Stimulated activated CD8-positive, alpha-beta memory T cell treated with anti-CD3 and anti-CD28 coated beads, Interleukin-7, amount 100 ng/mL, for 4 hours (primary cell): ENCODE data around the gene JAG1.
"Not testable (repeated sequence)": the region's sequence is repeated elsewhere in the genome, so short reads cannot be mapped to it uniquely, and the experiment has no call there.

ENCODE experiments used
- DNase-seq, 2 donors: peaks; one replicate each; pipeline ENCODE4 v3.0.0-alpha.2; 2020; ENCODE audit warnings: low read depth in 2 of 2

JAG1 gene

DNA sequence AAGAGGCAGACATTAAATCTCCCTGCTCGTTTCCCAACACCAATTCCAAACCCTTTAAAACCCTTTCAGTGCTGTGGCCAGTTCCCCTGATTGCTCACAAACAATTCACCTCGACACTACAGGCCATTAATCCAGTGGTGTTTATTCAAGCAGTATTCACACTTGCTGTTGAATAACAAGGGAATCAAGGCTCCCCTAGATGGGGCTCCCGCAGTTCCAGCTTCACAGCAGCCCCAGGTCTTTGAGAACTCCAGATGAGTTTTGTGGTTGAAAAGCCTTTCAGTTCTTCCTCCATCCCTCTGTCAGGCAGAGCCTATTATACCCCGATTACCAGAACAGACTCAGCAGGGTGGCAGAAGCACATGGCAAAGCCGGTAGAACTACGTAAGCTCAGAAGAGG, 36.2 kb downstream of the JAG1 start:
- DNase-seq, result no peak

DNA sequence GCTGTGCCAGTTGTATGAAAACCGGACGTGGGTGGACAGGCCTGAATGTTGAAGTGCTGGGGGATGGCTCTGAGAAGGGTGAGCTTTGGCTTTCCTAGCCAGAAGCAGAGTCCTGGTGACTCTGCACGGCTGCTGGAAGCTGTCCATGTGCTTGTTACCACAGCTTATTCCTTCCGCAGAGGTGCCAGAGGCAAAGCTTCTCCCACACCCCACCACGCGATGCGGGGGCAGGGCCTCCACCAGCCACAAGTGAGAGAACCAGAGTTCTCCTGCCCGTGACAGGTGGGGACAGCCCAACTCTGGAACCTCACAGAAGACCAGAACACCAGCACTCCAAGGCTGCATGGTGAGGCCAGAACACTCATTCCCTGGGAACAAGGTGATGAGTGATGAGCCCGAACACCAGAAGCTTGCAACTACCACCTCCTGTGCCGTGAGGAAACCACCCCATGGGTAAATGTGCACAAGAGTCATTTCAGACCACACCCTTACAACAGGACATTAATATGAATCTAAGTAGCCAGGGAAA, 36.7 kb downstream of the JAG1 start:
- DNase-seq, result no peak

DNA sequence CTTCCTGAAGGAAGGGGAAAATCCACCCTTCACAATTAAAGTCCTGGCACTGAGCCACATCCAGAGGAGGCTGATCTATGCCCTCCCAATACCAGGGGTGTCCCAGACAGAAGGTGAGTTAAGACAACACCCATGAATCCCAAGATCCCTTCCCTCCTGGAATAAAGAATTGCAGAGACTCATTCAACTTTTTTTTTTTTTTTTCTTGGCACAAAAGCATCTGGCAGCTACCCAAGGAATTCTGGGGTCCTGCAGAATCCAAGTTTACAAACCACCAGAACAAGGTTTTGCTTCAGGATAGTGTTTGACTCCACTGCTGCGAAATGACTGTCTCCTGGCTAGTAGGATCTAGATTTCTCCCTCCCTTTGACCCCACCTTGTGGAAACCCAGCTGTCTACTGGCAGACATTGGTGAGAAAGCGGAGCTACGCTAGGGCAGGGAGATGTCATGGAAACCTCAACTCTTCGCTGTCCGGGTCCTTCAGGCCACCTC, 37.4 kb downstream of the JAG1 start:
- DNase-seq, result no peak

DNA sequence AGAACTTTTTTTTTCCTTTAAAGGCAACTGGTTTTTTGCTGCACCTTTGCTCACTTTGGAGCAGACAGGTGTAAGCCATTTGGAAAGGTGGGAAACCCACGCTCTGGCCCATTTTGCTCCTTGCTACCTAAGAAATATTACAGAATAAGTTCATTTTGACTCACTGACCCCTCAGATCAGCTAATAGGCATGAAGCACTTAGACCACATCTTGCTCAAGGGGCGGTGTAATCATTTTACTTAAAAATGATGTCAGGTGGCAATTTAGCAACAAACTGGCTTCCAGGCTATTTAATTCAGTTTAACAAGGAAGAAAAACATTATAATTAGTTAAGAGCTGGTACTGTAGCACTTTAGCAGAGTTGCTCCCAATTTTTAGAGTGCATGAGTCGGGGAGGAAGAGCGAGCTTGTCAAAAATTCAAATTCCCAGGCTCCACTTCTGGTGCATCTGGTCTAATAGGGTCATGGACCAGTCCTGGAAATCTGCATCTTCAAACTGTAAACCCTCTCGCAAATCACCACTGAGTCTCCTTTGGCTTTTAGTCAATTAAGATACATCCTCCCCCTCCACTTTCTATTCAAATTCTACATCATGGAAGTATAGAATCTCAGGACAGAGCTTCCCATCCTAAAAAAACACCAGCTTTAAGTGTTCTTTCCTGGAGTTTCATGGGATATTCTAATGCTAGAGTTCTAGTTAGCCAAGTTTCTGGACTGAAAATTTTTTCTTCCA, 38.2 kb downstream of the JAG1 start:
- DNase-seq, result no peak

DNA sequence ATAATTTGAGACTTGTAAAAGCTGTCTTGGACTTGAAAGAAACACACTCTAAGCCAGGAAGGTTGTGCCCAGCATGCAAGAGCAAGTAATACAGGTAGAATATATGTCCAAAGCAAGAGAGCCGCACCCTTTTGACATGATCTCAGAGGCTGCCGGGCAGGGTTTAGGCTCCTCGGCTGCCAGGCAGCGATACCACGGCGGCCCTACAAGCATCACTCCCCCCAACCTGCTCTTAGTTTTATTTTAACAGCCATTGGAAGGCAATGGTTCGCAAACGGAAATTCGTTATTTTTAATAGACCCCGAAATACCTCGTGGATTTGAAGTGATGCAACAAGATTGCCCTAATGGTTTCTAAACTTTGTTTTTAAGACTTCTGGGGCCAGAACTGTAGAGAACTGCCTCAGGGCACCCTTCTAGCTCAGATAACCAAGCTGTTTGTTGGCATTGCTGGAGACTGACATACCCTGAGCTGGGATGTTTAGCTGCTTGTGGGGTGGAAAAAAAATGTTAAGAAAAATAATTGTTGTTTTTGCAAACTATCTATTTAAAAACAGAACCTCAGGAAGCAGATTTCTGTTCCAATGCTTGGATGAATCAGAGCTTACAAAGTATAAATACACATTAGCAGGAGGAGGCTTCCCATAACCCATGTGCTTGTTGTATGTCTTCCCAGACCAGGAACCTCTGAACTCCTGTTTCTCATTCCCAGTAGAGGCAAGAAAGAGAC, 39.0 kb downstream of the JAG1 start:
- DNase-seq, result no peak

DNA sequence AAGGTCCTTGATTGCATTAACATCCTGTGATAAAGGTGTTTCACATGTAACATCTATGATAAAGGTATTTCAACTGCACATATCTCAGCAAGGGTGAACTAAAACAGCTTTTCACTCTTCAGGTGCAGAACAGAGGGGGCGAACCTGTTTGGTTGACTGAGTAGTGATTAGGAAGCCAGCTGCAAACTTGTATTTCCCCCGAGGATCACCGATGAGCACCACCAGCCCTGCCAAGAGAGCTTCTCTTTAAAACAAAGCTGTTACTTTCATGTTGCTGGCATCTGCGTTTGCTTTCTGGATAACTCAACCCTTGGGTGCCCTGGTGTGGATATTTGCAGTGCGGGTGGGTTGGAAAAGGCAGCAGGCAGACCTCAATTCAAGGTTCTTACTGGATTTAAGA, 39.6 kb downstream of the JAG1 start:
- no peak for DNase-seq

DNA sequence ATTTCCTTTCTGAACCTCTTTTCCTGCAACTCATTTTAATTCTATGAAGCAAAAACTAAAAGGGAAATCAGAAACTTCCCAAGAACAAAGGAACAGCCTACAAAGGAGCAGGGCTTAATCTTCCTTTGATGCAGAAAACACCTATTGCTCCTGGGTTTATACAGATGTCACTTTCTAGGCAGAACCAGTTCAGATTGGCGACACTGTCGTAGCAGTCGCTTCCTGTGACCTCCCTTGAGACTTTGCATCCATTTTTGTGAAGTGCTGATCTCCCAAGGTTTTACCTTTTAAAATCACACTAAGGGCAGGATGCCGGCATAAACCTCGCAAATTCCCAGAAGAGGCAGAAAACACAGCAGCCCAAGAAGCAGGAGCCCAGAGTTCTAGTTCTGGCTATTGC, 40.1 kb downstream of the JAG1 start:
- no peak for DNase-seq

DNA sequence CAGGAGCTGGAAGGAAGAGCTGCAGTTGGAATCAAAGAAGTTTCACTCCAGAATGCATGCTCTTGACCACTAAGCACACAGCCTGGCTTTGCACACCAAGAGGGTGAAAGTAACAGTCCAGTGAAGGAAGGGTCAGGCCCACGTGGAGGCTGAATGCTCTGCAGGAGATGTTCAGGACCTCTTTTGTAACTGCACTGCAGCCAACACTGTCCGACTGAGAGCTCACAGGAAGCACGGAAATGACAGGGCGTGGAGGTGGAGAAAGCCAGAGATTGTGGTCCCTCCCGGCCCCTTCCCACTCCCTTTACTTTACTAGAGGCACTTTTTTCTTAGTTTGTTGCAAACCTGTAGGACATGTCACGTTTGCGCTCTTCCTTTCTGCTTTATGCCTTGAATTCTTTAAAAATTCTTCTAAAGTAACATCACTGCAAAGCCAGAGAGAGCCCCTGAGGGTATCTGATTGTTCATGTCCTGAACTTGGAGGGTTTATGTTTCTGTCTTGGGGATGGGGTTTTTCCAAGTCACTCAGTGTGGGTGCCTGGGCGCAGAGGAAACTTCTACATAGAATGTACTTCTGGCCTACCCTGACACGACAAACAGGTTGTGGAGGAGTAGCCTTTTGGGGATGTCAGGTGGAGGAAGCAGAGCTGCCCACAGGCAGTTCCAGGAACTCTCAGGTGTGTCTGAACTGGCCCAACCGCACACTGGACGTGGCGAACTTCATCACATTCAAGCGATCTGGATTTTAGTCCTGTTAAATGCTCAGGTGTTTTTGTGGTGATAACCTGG, 40.9 kb downstream of the JAG1 start:
- no peak for DNase-seq

DNA sequence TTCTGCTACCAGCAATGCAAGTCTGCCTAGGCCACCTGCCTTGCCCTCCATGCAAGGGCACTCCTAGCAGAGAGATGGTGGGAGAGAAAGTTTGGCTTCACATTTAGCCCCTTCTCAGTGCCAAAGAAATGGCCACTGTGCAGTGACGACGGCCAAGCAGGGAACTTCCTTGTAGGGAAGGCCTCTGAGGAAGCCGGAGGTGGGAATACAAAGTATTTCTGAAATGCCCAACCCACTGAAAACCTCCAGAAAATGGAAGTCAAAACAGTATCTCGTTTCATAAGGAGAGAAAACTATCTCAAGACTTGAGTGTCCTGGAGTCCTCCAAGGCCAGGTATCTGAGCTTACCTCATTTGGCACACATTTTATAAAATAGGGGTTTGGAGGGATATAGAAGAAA, 42.7 kb downstream of the JAG1 start:
- no peak for DNase-seq

DNA sequence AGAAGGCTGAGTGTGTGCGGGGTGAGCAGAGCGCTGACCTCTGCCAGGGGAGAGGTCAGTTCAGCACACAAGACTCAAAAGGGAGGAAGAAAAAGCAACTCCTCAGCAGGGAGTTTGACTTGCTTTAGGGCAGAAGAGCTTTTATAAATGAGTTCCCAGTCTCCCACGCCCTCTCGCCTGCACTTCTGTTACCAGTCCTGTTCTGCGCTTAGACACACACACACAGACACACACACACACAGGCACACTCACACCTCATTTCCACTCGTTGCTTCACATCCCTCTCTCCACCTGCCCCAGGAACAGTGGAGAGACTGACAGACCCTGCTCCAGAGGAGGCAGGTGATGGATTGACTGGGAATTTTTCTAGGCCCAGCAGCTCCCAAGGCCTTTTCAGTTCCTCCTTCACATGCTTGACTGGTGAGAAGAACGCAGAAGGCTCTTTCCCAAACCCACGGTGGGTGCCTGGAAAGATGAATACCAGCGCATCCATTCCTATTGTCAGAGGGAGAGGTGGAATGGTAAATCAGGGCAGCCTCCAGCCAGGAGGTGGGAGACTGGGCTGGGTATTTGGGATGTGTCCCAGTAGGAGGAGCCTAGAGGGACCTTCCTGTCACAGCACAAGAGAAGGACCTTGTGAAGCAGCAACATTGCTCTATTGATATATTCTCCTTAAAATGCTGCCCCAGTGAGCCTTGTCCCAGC, 43.7 kb downstream of the JAG1 start:
- DNase-seq, result no peak

DNA sequence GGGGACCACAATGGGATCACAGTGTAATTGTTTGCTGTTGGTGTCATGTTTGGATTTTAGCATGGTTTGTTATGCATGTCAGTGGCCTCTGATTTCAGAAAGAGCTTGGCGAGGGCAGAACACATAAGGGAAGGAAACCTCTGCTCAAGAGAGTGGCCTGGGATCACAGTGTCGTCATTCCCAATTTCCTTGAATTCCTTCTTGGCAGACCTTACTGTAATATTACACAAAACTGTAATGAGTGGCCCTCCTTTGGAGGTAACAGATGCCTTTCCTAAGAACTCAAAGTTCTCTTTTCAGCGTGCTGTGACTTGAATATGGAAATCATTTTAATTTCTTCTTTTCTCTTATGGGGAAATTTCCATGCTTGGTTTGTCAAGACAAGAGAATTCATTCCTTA, 46.9 kb downstream of the JAG1 start:
- no peak for DNase-seq

DNA sequence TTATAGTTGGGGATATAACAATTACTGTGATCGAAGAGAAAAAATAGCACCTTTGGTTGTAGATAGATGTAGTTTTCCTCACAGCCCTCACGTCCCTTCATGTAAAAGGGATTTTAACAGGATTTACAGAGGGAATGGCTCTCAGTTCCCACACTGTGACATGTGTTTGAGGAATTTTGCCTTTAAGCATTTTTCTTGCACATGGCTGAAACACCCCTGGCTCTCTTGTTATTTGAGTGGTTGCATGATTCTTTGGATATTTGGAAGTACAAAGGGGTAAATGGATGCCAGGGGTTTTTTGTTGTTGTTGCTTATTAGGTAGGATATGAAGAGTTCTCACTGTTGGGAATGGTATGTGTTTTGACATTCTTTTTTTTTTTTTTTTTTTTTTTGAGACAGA, 48.2 kb downstream of the JAG1 start:
- no peak for DNase-seq

DNA sequence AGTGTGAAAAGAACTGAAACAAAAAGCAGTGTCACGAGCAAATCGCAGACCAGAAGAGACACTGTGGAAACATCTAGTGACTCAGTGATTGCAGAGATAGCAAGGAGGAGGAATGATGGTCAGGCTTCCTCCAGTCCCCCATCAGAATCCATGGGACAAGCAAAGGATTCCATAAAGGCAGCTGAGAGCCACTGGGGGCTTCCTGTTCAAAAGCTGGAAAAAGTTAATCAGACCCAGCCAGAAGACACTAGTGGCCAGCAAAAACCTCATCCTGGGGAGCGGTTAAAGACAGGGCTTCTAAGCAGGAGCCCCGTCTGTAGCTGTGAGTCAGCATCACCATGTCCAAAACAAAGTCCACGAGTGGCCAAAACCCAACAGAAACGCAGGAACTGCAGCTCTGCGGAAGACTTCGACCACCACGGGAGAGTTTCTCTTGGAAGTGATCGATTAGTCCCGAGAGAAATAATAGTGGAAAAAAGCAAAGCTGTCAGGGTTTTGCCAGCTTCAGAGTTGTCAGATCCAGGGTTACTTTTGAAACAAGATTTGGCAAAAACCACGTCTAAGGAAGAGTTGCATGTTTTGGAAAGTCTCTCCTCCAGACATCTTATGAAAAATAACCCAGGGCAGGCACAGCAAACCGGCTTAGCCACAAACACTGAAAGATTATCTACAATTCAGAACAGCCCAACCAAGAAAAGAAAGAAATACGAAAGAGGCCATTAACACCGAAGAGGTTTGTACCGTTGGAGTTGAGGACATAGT, 51.0 kb downstream of the JAG1 start:
- DNase-seq, result no peak

DNA sequence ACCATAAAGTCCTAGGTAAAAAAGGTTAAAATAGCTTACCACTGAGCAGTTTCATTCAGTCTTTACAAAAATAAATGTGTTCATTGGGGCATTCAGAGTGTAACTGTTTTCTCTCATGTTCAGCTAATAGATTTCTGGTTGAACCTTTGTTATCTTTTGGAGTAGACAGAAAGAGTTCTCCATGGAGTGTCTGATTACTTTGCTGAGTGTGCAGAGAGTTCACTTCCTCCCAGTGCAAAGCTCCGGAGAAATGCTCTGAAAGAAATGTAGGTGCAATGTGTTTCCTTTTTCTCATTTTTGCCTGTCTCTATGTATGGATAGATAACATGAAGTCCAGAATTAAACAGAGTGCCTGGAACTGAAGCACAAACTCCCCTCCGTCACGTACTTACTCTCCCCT, 52.6 kb downstream of the JAG1 start:
- no peak for DNase-seq

DNA sequence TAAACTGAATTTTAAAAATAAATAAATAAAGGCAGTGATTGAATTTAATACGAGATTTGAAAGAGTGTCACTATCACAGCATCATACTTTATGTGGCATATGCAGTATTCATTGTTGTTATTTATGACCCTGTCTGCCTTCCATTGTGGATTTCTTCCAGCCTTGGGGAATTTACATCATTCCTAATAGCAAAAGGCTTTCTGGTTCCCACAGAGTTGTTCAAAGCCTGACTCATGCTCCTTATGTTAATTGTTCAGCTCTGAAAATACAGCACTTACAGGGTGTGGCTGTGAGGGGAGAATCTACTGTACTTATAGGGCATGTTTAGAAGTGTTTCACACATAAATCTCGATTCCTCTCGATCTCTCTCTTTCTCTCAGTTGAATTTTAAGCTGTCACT, 54.4 kb downstream of the JAG1 start:
- DNase-seq, result no peak

DNA sequence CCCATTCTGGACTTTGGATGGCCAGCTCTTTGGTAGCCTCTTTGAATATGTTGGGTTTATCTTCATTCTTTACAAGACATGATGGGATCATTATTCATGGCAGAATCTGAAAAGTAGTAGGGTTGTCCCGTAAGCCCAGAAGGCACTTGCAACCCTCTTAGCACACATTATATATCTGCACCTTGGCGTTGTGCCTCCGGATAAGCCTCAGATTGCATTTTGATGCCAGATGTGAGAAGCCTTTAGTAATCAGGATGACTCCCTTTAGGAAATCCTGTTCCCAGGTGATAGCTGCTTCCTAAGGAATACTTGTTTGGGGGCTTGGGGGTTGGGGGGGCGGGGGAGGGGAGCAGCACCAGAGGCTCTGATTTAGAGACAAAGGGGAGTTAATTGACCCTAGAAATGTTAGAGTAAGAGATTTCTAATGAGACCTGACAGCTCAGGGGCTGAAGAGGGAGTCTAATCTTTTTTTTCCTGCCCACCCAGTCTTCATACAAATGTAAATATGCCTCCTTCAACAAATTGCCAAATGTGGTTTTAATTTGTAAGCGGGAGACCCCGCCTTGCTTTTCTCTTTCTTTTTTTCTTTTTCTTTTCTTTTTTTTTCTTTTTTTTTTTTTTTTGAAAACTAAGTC, 55.1 kb downstream of the JAG1 start:
- DNase-seq, result no peak

DNA sequence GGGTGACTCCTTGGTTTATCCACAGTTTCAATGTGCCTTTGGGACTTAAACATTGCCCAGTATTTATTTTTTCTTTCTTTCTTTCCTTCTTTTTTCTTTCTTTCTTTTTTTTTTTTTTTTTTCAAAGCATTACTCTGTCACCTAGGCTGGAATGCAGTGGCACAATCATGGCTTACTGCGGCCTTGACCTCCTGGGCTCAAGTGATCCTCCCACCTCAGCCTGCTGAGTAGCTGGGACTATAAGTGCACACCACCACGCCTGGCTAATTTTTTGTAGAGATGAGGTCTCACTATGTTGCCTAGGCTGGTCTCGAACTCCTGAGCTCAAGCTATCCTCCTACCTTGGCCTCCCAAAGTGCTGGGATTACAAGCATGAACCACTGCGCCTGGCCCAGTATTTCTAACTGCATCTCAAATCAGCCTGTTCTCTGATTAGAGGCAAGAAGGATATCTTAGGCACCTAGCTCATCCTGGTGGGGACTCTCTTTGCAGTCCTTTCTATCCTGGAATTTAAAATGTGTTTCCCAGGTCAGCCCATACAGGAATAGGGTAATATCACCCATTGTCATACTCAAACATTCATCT, 56.2 kb downstream of the JAG1 start:
- DNase-seq, result not testable (repeated sequence)

DNA sequence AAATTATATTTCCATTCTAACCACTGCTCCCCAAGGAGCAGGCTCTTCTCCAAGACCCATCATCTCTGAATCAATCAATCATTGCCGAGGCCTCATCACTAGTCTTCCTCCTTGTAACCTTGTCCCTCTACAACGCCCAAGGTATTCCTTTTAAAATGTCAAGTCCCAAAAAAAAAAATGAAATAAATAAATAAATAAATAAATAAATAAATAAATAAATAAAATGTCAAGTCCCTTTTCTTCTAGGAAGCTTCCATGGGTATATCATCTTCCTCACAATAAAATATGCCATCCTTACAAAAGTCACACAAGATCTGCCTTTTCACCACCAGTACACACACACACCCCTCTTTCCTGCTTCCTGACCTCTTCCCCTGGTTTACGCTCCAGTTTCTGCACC, 57.6 kb downstream of the JAG1 start:
- no peak for DNase-seq

DNA sequence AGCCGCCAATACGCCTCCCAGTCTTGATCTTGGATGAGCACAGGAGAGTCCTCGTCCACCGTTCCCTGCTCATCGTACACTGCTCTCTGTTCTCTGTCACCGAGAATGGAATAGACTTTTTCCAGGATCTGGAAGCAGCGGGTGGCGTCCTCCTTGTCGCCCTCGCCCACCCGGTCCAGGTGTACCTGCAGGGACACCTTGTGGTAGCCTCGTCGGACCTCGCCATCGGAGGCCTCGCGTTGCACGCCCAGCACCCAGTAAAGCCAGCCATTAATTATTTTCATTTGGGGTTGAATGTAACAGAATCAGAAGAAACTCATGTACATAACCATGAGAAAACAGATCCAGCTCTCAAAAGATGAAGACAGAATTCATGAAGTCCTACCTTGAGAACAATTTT, 59.9 kb downstream of the JAG1 start:
- no peak for DNase-seq

DNA sequence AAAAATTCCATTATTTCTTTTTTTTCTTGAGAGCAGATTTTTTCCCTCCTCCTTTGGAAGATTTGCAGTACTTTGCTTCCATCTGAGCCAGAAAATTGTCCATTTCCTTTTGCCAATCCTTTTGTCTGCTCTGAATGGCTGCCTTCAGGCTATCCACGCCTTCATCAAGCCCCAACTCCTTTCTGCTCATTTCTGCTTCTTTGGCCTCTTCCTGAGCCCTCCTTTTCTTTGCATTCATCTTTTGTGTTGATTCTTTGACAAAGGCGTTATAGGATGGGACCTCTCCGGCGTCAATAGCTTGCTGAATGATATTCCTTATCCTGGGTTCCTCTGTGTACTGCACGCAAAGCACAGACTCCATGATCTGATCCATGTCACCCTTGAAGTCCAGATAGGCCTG, 60.4 kb downstream of the JAG1 start:
- DNase-seq, result not testable (repeated sequence)
